GM18867 (cell line): Measurements from ENCODE around the gene PANX2.

Experiments
- ATAC-seq: cut with Tn5 transposase; IDR thresholded peaks from one replicate; pipeline ENCODE4 v1.9.1; 2021; ENCODE audit warnings: mild to moderate bottlenecking, moderate library complexity; ENCODE audit not compliant: unreplicated experiment

The PANX2 gene

GRCh38 chr22:50169181-50169759 lies 1.3 kb upstream of the PANX2 start:
- no peak for ATAC-seq

- ATAC-seq: no peak
Observed at GRCh38 chr22:50169774-50170341, 673 bp upstream of the PANX2 start.

DNA sequence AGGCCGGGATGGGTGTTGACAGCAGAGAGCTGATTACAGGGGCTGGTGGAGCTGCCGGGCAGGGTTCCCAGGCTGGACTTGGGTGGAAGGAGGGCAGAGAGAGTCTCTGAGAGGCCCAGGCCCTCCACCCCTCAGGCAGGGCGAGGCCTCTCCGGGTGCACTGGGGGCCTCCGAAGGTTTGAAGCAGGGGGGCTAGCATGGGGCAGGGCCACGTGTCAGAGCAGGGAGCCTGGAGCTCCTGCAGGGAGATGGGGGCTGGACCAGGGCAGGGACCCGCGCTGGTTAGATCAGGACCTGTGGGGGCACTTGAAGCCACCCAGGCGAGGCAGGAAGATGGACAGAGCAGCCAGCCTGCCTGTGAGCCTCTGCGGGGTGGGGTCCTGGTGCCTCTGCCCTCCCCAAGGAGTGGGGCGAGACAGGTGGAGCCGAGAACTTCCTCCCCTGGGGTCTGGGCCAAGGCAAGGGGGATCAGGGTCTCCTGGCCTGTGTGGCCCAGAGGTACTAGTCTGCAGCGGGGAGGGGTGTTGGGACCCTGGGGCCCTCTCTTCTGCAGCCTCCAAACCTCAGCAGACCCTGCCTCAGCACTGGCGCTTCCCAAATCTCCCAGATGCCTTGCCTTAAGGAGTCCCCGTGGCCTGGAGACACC lies 911 bp downstream of the PANX2 start:
- no peak for ATAC-seq

DNA sequence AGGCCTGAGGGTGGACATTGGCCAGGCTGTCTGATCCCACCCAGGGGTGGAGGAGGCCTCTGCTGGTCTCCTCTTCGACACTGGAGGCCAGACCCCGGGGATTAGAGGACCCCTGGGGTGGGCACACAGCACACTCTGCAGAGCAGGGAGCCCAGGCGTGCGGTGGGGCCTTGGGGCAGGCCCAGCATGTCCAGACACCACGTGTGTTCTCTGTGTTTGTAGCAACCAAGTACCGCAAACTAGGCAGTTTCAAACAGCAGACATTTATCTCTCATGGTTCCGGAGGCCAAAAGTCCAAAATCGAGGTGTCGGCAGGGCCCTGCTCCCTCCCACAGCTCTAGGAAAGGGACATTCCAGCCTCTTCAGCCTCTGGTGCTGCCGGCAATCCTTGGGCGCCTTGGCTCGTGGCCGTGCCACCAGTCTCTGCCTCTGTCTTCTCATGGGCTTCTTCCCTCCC lies 1.5 kb downstream of the PANX2 start:
- ATAC-seq: no peak

GRCh38 chr22:50173311-50173982 lies 2.9 kb downstream of the PANX2 start:
- no peak for ATAC-seq

- no peak for ATAC-seq
Observed at GRCh38 chr22:50173983-50174355, 3.4 kb downstream of the PANX2 start.

DNA sequence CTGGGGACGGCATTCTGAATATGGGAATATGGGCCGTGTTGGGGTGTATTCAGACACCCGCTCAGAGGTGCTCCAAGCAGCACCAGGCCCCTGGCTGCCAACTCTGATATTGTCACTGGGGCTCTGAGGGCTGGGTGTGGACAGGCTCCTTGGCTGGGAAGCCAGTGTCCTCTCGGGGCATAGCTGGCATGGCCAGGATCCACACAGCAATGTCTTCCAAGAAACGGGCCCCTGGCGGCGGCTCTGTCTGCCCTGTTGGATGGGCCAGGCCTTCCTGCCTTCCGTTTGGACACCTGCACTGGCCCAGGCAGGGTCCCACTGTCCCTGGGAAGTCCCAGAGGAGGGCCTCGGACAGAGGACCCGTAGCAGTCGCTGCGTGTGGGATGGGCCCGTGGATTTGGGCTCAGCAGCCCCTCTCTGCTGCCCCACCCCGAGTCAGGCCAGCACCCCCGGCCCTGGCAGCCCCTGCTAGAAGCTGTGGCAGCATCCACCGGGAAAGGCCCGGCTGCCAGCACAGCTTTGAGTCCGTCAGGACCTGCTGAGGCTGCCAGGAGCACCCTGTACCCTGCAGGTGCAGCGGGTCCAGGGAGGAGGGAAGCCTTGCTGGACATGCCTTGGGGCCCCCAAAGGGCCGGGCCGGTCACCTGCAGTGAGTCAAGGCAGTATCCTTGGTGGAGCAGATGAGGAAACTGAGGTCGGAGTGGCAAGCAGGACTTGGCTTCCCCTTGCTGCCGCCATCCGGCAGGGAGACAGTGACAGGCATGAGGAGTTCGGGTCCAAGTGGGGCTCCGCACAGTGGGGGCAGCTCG lies 4.1 kb downstream of the PANX2 start:
- ATAC-seq: no peak

GRCh38 chr22:50175191-50175461 lies 4.6 kb downstream of the PANX2 start:
- no peak for ATAC-seq

GRCh38 chr22:50175921-50176849 lies 5.7 kb downstream of the PANX2 start:
- no peak for ATAC-seq

DNA sequence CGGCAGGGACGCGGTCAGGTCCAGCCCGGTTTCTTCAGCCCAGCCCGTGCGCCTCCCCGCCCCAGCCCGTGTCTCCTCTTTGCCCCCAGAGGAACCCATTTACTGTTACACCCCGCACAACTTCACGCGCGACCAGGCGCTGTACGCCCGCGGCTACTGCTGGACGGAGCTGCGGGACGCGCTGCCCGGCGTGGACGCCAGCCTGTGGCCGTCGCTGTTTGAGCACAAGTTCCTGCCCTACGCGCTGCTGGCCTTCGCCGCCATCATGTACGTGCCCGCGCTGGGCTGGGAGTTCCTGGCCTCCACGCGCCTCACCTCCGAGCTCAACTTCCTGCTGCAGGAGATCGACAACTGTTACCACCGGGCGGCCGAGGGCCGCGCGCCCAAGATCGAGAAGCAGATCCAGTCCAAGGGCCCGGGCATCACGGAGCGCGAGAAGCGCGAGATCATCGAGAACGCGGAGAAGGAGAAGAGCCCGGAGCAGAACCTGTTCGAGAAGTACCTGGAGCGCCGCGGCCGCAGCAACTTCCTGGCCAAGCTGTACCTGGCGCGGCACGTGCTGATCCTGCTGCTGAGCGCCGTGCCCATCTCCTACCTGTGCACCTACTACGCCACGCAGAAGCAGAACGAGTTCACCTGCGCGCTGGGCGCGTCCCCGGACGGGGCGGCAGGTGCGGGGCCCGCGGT lies 6.5 kb downstream of the PANX2 start:
- no peak for ATAC-seq

DNA sequence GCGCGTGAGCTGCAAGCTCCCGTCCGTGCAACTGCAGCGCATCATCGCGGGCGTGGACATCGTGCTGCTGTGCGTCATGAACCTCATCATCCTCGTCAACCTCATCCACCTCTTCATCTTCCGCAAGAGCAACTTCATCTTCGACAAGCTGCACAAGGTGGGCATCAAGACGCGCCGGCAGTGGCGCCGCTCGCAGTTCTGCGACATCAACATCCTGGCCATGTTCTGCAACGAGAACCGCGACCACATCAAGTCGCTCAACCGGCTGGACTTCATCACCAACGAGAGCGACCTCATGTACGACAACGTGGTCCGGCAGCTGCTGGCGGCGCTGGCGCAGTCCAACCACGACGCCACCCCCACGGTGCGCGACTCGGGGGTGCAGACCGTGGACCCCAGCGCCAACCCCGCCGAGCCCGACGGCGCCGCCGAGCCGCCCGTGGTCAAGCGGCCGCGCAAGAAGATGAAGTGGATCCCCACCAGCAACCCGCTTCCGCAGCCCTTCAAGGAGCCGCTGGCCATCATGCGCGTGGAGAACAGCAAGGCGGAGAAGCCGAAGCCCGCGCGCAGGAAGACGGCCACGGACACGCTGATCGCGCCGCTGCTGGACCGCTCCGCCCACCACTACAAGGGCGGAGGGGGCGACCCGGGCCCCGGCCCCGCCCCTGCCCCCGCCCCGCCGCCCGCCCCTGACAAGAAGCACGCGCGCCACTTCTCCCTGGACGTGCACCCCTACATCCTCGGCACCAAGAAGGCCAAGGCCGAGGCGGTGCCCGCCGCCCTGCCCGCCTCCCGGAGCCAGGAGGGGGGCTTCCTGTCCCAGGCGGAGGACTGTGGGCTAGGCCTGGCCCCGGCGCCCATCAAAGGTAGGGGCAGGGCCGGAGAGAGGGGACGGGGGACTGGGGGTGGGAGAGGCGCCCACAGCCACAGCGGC lies 7.3 kb downstream of the PANX2 start:
- ATAC-seq: no peak

DNA sequence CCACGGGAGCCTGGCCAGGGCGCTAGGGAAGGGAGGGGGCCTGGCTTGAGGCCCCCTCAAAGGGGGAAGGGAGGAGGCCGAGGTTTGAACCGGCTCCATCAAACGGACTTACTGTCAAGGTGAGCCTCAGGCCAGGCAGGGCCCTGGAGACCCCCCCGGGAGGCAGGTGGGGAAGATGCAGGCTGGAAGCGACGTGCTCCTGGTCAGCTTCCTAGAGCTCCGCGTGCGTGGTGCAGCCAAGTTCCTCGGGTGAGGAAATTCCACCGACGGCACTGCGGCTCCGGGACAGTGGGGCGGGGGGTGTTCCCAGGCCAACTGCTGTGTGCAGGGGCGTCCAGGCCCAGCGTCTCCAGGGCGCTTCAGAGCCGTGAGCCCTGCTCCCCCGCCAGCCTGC lies 7.9 kb downstream of the PANX2 start:
- no peak for ATAC-seq

DNA sequence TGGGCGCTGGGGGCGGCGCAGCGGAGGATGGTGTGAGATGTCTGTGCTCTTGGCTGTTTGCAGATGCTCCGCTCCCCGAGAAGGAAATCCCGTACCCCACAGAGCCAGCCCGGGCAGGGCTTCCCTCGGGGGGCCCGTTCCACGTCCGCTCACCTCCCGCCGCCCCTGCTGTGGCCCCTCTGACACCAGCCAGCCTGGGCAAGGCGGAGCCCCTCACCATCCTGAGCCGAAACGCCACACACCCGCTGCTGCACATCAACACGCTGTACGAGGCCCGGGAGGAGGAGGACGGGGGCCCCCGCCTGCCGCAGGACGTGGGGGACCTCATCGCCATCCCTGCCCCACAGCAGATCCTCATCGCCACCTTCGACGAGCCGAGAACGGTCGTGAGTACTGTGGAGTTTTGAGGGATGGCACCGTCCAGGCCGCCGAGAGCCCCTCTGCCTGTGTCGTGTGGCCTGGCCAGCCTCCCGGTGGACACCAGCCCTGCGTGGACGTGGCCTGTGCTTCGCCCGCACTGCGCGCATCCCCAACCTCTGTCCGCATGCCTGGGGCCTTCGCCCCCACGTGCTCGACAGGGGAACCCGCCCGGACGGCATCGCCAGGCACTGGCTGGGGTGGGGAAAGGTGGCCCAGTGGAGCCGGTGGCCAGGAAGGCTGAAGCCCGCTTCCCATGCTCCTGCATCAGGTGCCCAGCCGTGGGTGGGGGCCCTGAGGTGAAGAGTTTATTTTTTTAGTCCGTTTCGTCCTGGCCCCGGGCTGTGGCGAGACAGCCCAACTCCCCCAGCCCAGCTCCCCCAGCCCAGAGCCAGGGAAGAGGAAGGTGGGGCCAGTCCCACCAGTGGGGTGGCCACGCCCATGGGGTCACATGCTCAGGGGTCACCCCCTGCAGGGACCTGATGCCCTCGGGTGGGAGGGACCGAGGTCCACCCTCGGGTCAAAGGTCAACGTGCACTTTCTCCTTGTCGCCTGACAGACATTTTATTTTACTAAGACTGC lies 8.6 kb downstream of the PANX2 start:
- ATAC-seq: no peak

GRCh38 chr22:50179937-50180726 lies 9.6 kb downstream of the PANX2 start:
- ATAC-seq: no peak

DNA sequence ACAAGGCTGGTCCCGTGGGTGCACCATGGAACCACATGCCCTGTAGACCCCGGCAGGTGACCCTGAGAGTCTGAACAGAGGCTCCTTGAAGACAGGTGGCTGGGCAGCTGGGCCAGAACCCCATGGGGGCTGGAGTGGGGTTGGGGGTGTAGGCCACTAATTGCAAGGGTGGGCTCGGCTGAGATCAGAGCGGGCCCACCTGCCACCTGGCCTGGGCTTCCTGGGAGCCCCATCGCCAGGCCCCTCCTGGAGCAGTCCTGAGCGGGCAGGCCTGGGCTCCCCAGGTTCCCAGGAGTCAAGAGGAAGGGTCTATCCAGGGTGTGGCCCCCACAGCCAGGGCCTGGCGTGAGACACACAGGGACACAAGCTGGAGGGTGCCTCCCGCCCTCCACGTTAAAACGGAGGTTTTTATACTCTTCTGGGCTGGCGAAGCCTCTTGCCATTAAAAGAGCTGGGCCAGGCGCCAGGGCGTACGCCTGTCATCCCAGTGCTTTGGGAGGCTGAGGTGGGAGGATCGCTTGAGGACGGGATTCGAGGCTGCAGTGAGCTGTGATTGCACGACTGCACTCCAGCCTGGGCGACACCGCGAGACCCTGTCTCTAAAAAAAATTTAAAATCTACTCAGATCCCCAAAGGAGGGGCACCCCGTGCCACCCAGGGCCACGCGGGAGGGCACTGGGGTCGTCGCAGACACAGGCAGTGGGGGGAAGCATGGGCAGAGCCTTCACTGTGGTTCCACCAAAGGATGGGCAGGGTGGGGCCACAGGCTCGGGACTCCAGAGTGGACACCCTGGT lies 10.4 kb downstream of the PANX2 start:
- no peak for ATAC-seq
